NCI-H187 (cell line): ENCODE results near the gene SNTA1.
"Not testable (repeated sequence)": the region's sequence is repeated elsewhere in the genome, so short reads cannot be mapped to it uniquely, and the experiment has no call there.

Experiments
- DNase-seq, 2 experiments: peaks; one replicate each; lab custom pipeline; 2025; lab: John Stamatoyannopoulos, UW

SNTA1 gene

DNA sequence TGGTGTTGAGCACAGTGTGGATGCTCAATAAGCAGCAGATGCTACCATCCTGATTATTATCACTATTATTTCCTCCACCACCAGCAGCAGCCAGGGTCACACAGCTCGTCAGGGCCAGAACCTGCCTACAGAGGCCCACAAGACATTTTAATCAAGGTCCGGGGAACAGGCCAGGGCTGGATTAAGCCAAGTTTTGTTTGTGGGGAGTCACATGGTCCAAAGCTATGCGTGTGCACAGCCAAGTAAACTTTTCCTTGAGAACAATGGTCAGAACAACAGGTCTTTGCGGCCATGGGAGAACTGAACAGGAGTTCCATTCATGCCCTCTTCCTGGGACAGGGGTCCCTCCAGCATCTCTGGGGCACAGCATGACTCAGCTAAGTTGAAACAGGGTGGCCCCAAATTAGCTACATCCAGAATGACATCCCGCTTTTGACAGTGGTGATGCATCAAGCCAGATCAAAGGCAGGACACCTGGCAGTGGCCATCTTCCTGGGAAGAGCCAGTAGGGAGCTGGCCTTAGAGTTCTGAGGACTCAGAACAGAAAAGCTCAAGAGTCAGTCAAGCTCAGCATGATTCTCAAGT is 11.7 kb downstream of the SNTA1 start:
- DNase-seq: no peak

DNA sequence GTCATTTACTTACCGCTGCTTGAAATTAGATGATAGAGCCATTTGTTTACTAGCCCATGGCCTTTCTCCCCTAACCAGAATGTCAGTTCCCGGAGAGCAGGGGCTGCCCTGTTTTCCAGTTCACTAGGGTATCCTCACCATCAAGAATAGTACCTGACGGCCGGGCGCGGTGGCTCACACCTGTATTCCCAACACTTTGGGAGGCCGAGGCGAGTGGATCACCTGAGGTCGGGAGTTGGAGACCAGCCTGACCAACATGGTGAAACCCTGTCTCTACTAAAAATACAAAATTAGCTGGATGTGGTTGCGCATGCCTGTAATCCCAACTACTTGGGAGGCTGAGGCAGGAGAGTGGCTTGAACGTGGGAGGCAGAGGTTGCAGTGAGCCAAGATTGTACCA is 19.7 kb downstream of the SNTA1 start:
- not testable (repeated sequence) for DNase-seq

DNA sequence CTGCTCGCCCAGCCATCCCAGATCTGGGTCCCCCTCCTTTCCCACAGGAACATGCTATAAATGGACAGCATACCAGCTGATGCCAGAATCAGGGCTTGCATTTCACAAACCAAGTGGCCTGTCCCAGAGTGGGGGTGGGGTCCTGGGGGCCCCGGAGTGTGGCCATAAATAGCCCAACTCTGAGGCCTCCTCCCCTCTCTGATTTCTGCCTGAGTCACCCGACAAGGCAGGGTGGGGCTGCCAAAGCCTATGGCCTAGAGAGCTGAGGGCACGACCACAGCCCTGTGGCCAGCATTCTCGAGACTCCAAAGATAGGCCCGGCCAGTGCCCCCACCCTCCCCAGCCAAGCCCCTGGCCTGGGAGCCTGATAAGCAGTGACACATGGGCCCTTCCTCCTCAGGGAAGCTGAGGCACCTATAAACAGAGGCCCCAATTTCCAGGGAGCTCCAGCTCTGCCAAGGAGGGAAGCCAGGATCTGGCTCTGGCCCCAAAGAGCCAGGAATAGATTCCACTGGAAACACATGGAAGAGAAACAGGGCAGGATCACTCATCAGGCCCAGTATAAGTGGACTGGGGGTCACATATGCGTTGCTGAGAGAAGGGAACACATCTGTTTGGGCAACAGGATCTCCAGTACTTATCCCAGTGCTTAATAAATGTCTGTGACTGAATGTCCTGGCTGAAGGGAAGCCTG is 20.3 kb downstream of the SNTA1 start:
- DNase-seq: no peak

DNA sequence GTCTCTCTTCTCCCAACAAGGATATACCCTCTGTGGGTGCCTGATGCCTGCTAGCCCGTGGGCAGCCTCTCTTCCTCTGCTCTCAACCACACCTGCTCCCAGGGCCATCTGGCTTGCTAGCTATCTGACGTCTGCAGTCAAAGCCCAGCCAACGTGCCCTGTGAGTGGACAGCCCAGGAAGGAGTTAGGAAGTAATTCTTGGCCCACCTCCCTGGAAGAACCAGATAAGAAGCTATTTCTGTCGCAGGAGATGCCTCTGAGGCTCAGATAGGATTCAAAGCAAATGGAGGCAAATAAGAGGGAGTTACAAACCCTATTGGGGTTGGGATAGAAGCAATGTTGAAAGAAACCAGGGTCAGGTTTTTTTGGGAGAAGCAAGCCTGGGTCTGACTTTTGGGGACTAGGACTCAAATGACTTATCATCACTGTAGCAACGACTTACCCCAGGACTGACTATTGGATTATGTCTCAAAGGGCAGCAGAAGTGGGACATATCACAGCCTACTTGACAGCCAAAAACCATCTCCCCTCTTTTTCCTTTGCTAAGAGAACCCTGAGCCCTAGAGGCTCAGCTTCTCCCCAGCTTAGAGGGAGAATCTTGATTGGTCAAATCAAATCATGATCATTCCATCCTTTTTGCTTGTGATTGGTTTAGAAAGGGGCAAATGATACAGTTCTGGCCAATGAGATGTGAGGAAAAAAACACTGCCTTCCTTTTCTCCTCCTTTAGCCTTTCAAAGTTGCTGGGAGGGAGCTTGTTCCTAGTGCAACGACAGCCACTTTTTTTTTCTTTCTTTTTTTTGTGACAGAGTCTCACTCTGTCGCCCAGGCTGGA is 24.2 kb downstream of the SNTA1 start:
- no peak for DNase-seq

DNA sequence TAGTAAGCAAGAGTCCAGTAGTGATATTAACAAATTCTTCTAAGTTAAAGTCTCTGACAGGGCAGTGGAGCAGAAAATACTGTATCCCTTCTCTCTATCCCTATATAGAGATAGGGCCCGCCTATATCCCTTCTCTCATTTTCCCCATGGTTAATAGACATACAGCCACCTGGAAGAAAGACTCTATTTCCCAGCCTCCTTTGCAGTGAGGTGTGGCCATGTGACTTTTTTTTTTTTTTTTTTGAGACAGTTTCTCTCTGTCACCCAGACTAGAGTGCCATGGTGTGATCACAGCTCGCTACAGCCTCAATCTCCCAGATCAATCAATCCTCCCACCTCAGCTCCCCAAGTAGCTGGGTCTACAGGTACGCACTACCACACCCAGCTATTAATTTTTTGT is 25.5 kb downstream of the SNTA1 start:
- no peak for DNase-seq

DNA sequence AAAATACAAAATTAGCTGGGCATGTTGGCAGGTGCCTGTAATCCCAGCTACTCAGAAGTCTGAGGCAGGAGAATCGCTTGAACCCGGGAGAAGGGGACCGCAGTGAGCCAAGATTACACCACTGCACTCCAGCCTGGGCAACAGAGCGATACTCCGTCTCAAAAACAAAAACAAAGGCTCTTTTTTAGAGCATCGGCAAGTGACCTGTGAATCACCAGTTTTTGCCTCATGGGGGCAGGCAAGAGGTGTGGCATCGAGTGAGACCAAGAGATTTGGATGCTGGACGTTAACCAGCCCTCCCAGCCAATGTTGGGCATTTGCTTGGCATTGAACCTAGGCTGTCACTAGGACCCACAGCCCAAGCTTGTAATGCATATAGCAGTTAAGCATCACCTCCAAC is 27.6 kb downstream of the SNTA1 start:
- no peak for DNase-seq

DNA sequence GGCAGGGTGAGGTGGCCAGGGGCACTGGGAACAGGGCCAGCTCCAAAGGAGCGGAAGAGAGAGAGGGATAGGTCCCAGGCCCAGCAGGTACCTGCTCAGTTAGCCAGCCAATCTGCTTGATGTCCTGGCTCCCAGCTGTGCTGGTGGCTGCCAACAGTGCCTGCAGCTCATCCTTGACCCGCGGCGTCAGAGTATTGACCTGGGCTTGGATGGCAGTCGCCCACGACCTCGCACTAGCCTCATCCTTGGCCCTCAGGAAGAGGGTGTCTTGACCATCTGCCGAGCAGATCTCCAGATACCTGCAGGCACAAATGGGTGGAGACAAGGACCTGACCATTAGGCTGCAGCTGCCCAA is 31.1 kb downstream of the SNTA1 start:
- no peak for DNase-seq

DNA sequence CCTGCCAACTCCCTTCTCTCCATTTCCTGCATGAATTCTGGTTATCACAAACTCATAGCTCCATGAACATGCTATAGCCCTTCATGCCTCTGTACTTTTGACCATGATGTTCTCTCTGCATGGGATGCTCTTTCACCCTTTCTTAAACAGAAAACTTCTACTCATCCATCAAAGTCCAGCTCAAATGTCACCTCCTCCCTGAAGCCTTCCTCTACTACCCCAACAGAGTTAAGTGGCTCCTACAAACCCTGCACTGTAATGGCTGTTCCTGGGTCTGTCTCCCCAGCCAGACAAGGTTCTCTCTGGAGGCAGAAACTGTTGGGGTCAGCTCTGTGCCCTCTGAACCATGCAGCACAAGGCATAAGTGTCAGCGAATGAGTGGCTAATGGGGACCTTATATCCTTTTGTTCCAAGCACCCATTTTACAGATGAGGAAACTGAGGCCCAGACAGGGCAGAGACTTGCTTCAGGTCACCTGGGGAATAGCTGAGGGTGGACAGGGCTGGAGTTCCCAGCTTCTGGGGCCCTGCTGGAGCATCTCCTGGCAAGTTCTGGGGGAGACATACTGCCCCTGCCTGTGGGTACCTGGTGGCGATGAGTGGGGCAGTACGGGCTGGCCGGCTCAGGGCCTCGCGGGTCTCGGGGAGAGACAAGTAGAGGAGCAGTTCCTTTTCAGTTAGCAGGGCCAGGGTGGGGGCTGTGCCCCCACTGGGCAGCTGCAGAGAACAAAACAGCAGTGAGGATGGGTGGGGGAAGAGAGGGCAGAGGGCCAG is 31.7 kb downstream of the SNTA1 start:
- DNase-seq: no peak

DNA sequence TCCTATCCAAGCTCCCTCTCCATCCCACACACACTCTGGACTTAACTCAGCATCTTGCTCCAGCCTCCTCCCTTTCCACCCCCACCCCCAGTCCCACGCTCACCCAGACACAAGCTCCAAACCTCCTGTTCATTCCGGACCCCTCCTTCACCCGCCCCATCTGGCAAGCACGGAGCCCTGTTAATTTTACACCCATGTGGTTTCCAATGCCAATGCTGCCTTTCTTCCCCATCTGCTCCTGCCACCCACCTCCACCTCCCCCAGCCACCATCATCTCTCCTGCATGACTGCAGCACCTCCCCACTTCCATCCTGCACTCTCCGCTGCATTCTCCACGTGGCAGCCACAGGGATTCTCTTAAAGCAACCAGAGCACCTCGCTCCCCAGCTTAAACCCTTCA is 32.3 kb downstream of the SNTA1 start:
- DNase-seq: no peak

DNA sequence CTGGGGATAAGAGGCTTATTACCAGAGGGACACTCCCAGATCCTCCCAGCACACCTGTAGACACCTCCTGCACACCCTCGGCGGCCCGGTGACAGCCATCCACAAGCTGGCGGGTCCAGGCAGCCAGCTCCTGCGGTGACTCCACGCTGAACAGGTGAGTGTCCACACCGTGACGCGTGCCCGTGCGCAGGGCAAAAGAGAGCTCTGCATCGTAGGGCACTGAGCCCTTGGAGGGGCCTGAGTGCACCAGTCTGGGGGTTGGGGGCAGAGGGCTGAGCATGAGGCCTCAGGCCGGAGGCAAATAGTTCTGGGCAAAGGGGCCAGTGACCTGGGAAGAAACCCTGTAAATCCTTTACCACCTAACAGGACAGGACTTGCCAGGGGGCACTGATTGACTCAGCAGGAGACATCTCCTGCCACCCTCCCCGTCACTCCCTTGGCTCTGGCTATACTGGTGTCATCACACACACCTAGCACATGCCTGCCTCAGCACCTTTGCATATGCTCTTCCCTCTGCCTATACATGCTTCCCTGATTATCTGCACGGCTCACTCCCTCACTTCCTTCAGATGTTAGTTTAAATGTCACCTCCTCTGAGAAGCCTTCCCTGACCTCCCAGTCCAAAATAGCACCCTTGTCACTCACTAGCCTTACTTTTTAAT is 33.4 kb downstream of the SNTA1 start:
- no peak for DNase-seq

DNA sequence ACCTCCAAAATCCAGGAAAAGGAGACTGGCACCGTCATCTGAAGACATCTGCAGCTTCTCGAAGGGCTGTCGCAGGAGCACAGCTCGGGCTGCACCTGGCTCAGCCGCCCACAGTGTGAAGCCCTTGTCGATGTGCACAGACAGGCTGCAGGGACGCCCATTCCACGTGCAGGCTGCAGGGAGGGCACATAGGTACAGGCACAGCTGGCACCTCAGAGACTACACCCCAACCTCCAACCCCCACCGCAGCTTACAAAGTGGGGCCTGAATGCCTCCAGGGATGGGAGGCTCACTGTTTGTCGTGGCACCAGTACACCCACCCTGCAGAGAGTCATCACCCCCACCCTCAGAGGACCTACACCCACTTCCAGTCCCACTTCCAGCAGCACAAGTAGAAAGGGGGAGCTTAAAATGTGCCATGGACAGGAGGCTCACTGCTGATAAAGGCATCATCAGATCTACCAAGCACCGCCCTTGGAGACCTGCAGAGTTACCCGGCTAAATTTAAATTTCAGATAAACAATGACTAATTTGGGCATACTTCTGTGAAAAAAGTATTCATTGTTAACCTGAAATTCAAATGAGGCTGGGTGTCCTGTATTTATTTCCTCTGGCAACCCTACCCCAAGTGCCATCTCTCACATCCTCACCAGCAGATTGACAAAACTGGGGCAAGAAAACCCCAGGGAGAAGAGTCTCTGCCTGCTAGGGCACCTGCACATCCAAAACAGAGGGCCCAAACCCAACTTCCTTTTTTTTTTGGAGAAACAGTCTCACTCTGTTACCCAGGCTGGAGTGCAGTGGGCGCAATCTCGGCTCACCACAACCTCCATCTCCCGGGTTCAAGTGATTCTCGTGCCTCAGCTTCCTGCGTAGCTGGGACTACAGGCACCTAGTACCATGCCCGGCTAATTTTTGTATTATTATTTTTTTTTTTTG is 34.6 kb downstream of the SNTA1 start:
- DNase-seq: no peak

DNA sequence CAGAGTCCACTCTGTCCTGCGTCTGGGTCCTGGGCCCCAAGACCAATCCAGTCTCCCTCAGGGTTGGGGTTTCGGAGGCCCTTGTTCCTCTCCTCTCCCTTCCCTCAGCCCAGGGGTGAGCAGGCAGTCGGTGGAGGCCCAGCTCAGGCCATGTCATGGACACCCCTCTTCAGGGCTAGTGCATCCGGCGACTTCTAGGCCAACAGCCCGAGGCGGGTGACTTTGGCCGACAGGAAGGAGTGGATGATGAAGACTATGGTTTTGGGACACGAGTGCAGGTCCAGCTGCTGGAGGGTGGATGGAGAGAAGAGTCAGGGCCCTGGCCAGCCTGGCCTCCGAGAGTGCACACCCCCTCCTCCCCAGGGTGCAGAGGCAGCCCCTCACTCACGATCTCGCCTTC is 35.2 kb downstream of the SNTA1 start:
- DNase-seq: no peak

DNA sequence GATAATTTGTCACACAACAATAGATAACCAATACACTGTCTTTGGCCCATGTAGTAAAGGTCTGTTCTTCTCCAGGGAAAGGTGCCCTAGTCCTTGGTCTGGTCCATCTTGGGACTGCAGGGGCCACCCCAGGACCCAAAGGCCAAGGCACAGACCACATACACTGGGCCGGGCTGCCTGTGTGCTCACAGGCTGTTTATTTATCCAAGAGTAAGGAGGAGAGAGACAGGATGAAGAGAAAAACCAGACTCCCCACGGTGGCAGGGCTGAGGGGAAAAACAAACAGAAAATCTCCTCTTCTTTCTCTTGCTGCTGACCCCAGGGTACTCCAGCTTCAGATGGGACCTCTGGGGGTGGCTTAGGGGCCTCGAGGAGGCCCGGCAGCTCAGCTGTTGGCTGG is 35.8 kb downstream of the SNTA1 start:
- no peak for DNase-seq

DNA sequence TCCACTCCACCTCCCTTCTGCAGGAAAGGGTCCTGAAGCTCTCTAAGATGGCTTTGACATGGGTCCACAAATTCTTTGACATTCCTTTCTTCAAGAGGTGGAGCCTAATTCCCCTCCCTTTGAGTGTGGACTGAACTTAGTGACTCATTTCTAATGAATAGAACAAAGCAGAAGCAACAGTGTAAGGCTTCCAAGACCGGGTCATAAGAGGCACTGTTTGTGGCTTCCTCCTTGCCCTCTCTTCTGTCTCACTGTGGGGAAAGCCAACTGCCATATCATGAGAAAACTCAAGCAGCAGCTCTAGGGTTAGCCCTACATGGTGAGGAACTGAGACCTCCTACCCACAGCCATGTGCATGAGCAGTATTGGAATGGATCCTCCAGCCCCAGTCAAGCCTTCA is 36.3 kb downstream of the SNTA1 start:
- DNase-seq: no peak

DNA sequence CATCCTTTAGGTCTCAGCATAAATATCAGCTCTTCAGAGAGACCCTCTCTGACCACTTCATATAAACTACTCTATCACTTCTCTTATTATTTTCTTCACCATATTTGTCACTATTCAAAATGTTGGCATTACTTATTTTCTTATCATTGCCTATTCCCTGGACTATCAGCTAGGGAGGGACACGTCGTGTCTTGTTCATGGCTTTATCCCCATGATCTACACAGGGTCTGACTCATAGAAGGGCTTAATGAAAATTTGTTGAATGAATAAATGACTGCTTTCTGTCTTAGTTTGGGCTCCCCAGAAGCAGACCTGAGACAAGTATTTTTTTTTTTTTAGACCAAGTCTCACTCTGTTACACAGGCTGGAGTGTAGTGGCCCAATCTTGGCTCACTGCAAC is 39.3 kb downstream of the SNTA1 start:
- DNase-seq: no peak

DNA sequence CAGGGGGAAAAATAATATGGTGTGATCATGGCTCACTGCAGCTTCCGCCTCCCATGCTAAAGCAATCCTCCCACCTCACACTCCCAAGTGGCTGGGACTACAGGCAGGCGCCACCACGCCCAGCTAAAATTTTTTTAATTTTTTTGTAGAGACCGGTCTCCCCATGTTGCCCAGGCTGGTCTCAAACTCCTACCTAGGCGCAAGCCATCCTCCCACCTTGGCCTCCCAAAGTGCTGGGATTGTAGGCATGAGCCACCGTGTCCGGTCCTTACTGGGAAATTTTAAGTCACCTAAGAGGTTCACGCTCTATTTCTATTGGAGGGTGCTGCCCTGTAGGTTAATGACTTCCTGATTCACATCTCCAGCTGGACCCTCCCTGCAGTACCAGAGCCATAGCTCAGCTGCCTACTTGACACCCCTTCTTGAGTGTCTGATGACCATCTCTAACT is 41.6 kb downstream of the SNTA1 start:
- DNase-seq: no peak

DNA sequence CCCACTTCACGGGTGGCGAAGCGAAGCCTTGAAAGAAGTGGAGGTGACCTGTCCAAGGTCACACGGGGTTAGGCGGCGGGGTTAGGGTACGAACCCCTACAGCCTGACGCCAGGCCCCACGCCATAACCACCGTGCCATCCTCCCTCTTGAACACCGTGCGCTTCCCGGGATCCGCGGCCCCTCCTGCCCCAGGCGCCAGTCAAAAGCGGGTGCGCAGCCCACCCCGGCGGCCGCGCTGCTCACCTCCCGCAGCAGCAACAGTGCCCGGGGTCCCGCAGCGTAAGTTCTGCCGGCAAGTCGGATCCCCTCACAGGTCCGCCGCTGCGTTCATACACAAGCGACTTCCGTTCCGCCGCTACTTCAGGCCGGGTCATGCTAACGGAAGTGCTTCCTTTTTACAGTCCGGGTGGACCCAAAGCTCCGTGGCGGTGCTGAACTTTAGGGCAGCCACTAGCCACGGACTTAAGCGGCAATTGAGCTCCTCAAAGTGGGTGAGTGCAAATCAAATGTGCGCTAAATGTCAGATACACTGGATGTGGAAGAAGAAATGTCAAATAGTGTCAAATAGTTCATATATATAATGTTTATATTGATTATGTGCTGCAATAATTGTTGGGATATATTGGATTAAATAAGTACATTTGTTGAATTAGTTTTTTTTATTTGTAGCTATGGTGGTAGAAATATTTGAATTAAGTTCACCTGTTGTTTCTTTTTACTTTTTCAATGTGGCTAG is 42.2 kb downstream of the SNTA1 start, which contains the start of gene CDK5RAP1:
CDK5RAP1 (minus strand) TSS at position 336 of the 737 bp plus-strand sequence. CDS start 4,455 bp downstream, outside the sequence.
- peak; percentile 37 to 86 for DNase-seq

DNA sequence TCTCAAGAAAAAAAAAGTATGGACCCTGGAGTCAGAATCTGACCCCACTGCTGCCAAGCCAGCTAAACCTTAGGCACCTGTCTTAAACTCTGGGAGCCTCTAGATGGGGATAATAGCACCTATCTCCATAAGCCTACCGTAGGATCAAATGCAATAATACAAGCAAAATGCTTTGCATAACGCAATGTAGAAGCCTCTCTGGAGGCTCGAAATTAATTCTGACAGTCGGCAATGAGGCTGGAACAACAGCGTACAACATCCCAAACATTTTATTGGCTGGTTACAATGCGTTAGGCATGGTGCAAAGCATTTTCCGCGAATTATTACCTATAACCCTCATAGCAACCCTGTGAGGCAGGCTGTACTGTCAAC is 42.8 kb downstream of the SNTA1 start:
- DNase-seq: no peak

DNA sequence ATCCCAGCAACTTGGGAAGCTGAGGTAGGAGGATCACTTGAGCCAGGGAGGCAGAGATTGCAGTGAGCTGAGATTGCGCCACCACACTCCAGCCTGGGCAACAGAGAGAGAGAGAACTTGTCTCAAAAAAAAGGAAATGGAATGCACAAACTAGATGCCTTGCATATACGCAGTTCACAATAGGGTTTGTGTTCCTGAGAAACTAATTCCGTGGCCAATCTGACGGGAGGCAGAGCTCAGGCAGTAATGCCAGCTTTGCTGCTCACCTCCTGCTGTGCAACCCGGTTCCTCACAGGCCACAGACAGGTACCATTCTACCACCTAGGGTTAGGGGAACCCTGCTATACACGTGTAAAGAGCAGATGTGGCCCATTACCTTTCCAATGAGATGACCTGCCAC is 43.6 kb downstream of the SNTA1 start:
- DNase-seq: no peak

DNA sequence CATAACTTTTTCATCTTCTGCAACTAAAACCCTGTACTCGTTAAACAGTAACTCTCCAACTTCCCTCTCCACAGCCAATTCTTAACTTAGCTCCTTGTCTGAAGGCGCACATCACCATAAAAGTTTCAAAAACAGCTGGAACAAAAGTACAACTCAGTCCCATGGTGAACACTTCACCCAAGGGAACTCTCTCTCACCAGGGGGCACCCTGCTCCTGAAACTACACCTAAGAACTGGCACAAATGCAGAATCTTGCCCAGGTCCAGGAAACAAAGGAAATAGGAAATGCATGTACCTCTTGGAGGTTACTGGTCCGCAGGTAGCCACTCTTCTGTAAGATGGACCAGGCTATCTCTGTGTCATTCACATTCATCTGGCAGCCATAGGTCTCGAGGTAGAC is 48.8 kb downstream of the SNTA1 start:
- DNase-seq: no peak
